ENCODE measurements around the gene SRSF1.

GRCh38 chr17:58049533-58049932, 42.5 kb upstream of the SRSF1 start:
- TF ChIP-seq CTCF (IDR thresholded peaks at IDR 0.05; ENCODE audit: borderline replicate concordance, extremely low read depth, low read length, poor library complexity, severe bottlenecking) (no peak), EZH2 (IDR thresholded peaks at IDR 0.05; ENCODE audit: borderline replicate concordance, low read depth, low read length, severe bottlenecking) (no peak)

All from DND-41 (cell line).